Fibroblast of the aortic adventitia (primary cell): Measurements from ENCODE around the gene SLC25A44. TPM values are rescaled to one million over a fixed set of nuclear protein-coding genes. Genes with fewer than 3 reads are reported as not detected.

Source experiments
- DNase-seq: peaks from one replicate; pipeline ENCODE4 v3.0.0-alpha.2; 2010; ENCODE audit warnings: low read depth
- H3K4me3 ChIP-seq: 2 replicates; pipeline ENCODE4 v1.5.1; 2011; ENCODE audit warnings: low read depth, mild to moderate bottlenecking, control low read depth, low read length, moderate library complexity
- CTCF ChIP-seq: IDR thresholded peaks from 2 replicates; pipeline ENCODE4 v1.5.1; 2011; ENCODE audit warnings: mild to moderate bottlenecking, low read length, control low read depth, inconsistent platforms; ENCODE audit not compliant: insufficient read depth
- small RNA-seq: library from RNA; depleted of rRNA; stranded (forward); fragments of <200 nt; gene quantifications from one replicate; pipeline ENCODE3, GENCODE V24; 2012
- total RNA-seq: library from RNA; depleted of rRNA; stranded (reverse); fragments of >200 nt; gene quantifications from 2 replicates; pipeline ENCODE4 v1.2.3, GENCODE V29; 2012; ENCODE audit warnings: low replicate concordance

The SLC25A44 gene
- total RNA-seq, 1 donor = 14.5 TPM

DNA sequence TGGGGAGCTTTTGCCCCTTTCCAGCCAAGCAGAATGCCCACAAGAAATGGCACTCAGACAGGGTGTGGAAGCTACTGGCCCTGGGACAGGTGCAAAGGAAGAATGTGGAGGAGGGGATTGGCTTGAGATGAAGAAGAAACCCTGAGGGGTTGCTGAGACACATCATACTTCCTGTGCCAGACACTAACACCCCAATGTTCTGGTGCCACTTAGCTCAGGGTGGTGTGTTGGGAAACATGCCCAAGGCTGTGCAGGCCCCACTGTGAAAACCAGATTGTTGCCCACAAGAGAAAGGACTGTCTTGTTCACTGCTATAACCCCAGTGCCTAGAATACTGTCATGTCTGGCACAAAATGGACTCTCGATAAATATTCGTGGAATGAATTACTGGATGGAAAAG is 63.8 kb downstream of the SLC25A44 start:
- H3K4me3 ChIP-seq = no peak overlapping the region
- DNase-seq = no peak
- TF ChIP-seq CTCF = no peak

- no peak overlapping the region for H3K4me3 ChIP-seq
- no peak for DNase-seq
- TF ChIP-seq CTCF = no peak
Observed at GRCh38 chr1:156258859-156259258, 65.0 kb downstream of the SLC25A44 start.

GRCh38 chr1:156259805-156260204 is 65.9 kb downstream of the SLC25A44 start:
- DNase-seq = no peak
- no peak overlapping the region for H3K4me3 ChIP-seq
- TF ChIP-seq CTCF = no peak

DNA sequence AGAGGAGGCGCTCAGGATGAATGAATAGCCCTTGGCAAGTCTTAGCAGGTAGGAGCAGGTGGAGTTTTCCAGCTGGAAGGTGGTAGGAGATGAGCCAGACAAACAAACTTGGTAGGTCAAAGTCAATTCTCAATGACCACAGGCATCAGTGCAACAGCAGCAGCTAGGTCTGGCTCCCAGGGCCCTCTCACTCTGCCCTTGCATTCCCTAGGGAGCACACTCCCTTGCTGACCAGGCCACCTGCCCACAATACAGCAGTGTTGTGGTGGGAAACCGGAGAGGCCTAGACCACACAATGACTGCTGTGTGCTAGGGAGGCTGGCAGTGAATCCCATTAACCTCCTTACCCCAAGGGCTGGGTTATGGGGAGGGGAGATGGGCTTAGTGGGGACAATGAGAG is 67.0 kb downstream of the SLC25A44 start:
- no peak overlapping the region for H3K4me3 ChIP-seq
- TF ChIP-seq CTCF = no peak
- DNase-seq = no peak

Small RNA genes within 50 kb of the gene (small RNA-seq; reads per million reads assigned to genes)
- not detected for gene RF00568

Other genes with a start within 250 kb of the SLC25A44 start
- 116 and 161 TPM in 2 replicates for gene ARHGEF2, start 215.6 kb upstream of the SLC25A44 start, total RNA-seq
- gene SSR2, start 173.2 kb upstream of the SLC25A44 start, total RNA-seq = 339 and 472 TPM in 2 replicates
- gene UBQLN4, start 140.3 kb upstream of the SLC25A44 start, total RNA-seq = 8.5 and 22.0 TPM in 2 replicates
- 40.4 and 74.7 TPM in 2 replicates for gene LAMTOR2, start 139.3 kb upstream of the SLC25A44 start, total RNA-seq
- gene RAB25, start 132.9 kb upstream of the SLC25A44 start, total RNA-seq = not detected in 2 replicates
- gene MEX3A, start 111.6 kb upstream of the SLC25A44 start, total RNA-seq = 0.90 TPM in 2 replicates
- 502 and 1,039 TPM in 2 replicates for gene LMNA, start 79.4 kb upstream of the SLC25A44 start, total RNA-seq
- 1.4 and 3.2 TPM in 2 replicates for gene SEMA4A, start 40.5 kb upstream of the SLC25A44 start, total RNA-seq
- 42.6 and 44.6 TPM in 2 replicates for gene PMF1, start 18.9 kb downstream of the SLC25A44 start, total RNA-seq
- 0.18 TPM in 1 of 2 replicates, not detected in the other for gene BGLAP, start 48.1 kb downstream of the SLC25A44 start, total RNA-seq
- 0.63 TPM in 1 of 2 replicates, not detected in the other for gene PAQR6, start 54.0 kb downstream of the SLC25A44 start, total RNA-seq
- gene SMG5, start 88.7 kb downstream of the SLC25A44 start, total RNA-seq = 29.9 and 43.3 TPM in 2 replicates
- gene TMEM79, start 90.2 kb downstream of the SLC25A44 start, total RNA-seq = 1.4 and 2.1 TPM in 2 replicates
- gene GLMP, start 101.6 kb downstream of the SLC25A44 start, total RNA-seq = 62.4 and 71.5 TPM in 2 replicates
- not detected in 2 replicates for gene VHLL, start 105.2 kb downstream of the SLC25A44 start, total RNA-seq
- gene CCT3, start 144.2 kb downstream of the SLC25A44 start, total RNA-seq = 96.6 and 284 TPM in 2 replicates
- not detected in 2 replicates for gene TSACC, start 144.4 kb downstream of the SLC25A44 start, total RNA-seq
- not detected in 2 replicates for gene RHBG, start 175.1 kb downstream of the SLC25A44 start, total RNA-seq